IMR-90 (cell line): ENCODE results near the gene RAB3C. TPM values are rescaled to one million over a fixed set of nuclear protein-coding genes. Genes with fewer than 3 reads are reported as not detected.

ENCODE experiments used
- ATAC-seq: fragments of 200-7000 bp; cut with Tn5 transposase; 2 replicates; pipeline ENCODE4 v1.9.1; 2020; ENCODE audit warnings: low read depth, mild to moderate bottlenecking, moderate library complexity
- BruUV-seq: library from RNA; stranded (reverse); fragments of 400-500 nt; replicated peaks from 2 replicates; lab custom pipeline; 2021; lab: Mats Ljungman, UMichigan
- CTCF ChIA-PET: fragments of 300-600 bp; formaldehyde crosslinking; extraction: SDS; loops from one replicate; lab custom pipeline; 2021; ENCODE audit warnings: antibody characterized with exemption; lab: Yijun Ruan, JAX
- POLR2A ChIA-PET: fragments of 300-600 bp; sonication (Branson Sonifier 250); formaldehyde crosslinking; loops from one replicate; lab custom pipeline; 2022; ENCODE audit warnings: antibody characterized with exemption; ENCODE audit not compliant: unreplicated experiment; lab: Charles Lee
- DNase-seq: peaks from one replicate; pipeline ENCODE4 v3.0.0; 2013
- H2AFZ ChIP-seq: replicated peaks from 2 replicates; pipeline ENCODE3; 2013; ENCODE audit warnings: low read length, mild to moderate bottlenecking; ENCODE audit not compliant: poor library complexity
- H2AK5ac ChIP-seq: 2 replicates; pipeline ENCODE4 v1.6.1; 2013; ENCODE audit warnings: low read depth, low read length, inconsistent platforms
- H2AK9ac ChIP-seq: replicated peaks from 2 replicates; pipeline ENCODE3; 2013; ENCODE audit warnings: mild to moderate bottlenecking, low read depth, low read length, moderate library complexity; ENCODE audit not compliant: poor library complexity
- H2BK120ac ChIP-seq: 2 replicates; pipeline ENCODE4 v1.6.1; 2013; ENCODE audit warnings: low read depth, low read length, inconsistent platforms
- H2BK15ac ChIP-seq: 3 replicates; pipeline ENCODE4 v1.6.1; 2013; ENCODE audit warnings: low read depth, low read length, inconsistent platforms
- H2BK20ac ChIP-seq: 2 replicates; pipeline ENCODE4 v1.6.1; 2013; ENCODE audit warnings: low read depth, mild to moderate bottlenecking, inconsistent platforms, low read length, moderate library complexity
- H2BK5ac ChIP-seq: 2 replicates; pipeline ENCODE4 v1.6.1; 2013; ENCODE audit warnings: mild to moderate bottlenecking, low read depth, low read length, inconsistent platforms; ENCODE audit not compliant: poor library complexity, severe bottlenecking
- H3K14ac ChIP-seq: replicated peaks from 2 replicates; pipeline ENCODE4 v1.6.1; 2013; ENCODE audit warnings: low read depth, low read length, inconsistent platforms
- H3K18ac ChIP-seq: 2 replicates; pipeline ENCODE4 v1.6.1; 2013; ENCODE audit warnings: low read depth, low read length, control low read depth
- H3K23ac ChIP-seq: 2 replicates; pipeline ENCODE4 v1.6.1; 2013; ENCODE audit warnings: low read depth, low read length, inconsistent platforms
- H3K27ac ChIP-seq: 2 replicates; pipeline ENCODE4 v1.5.1; 2013; ENCODE audit warnings: mild to moderate bottlenecking, control low read depth, low read length; ENCODE audit not compliant: insufficient read depth
- H3K27me3 ChIP-seq: 2 replicates; pipeline ENCODE4 v1.6.1; 2013; ENCODE audit warnings: low read length; ENCODE audit not compliant: control insufficient read depth, insufficient read depth
- H3K36me3 ChIP-seq: 2 replicates; pipeline ENCODE4 v1.6.1; 2013; ENCODE audit warnings: low read length, mixed read lengths; ENCODE audit not compliant: control insufficient read depth, insufficient read depth
- H3K4ac ChIP-seq: 2 replicates; pipeline ENCODE4 v1.6.1; 2013; ENCODE audit warnings: low read depth, low read length, inconsistent platforms
- H3K4me1 ChIP-seq: 2 replicates; pipeline ENCODE4 v1.6.1; 2013; ENCODE audit warnings: low read length, mixed read lengths; ENCODE audit not compliant: control insufficient read depth, insufficient read depth
- H3K4me2 ChIP-seq: 2 replicates; pipeline ENCODE4 v1.6.1; 2013; ENCODE audit warnings: low read depth, mild to moderate bottlenecking, control low read depth, low read length, moderate library complexity
- H3K4me3 ChIP-seq: 2 replicates; pipeline ENCODE4 v1.5.1; 2013; ENCODE audit warnings: low read depth, mild to moderate bottlenecking, control low read depth, low read length, moderate library complexity; ENCODE audit not compliant: insufficient read depth
- H3K56ac ChIP-seq: 2 replicates; pipeline ENCODE4 v1.6.1; 2013; ENCODE audit warnings: low read length, inconsistent platforms; ENCODE audit not compliant: insufficient read depth; ENCODE audit errors: extremely low read depth
- H3K79me1 ChIP-seq, 2 experiments: 2 replicates each; pipeline ENCODE4 v1.6.1; 2013; ENCODE audit warnings: low read length in 2 of 2, inconsistent platforms in 1 of 2, low read depth in 1 of 2
- H3K9ac ChIP-seq: 2 replicates; pipeline ENCODE4 v1.6.1; 2013; ENCODE audit warnings: low read depth, low read length, control low read depth
- H3K9me1 ChIP-seq: 2 replicates; pipeline ENCODE4 v1.6.1; 2013; ENCODE audit warnings: low read length, inconsistent platforms; ENCODE audit not compliant: insufficient read depth
- H3K9me3 ChIP-seq: 2 replicates; pipeline ENCODE4 v1.6.1; 2013; ENCODE audit warnings: low read length; ENCODE audit not compliant: control insufficient read depth, insufficient read depth
- H4K20me1 ChIP-seq: 2 replicates; pipeline ENCODE4 v1.6.1; 2013; ENCODE audit warnings: low read length, inconsistent platforms; ENCODE audit not compliant: insufficient read depth
- H4K5ac ChIP-seq: 2 replicates; pipeline ENCODE4 v1.6.1; 2013; ENCODE audit warnings: mild to moderate bottlenecking, low read depth, low read length, control low read depth
- H4K8ac ChIP-seq, 2 experiments: 2 replicates each; pipeline ENCODE4 v1.6.1; 2013; ENCODE audit warnings: low read depth in 2 of 2, low read length in 2 of 2, control low read depth in 1 of 2, inconsistent platforms in 1 of 2
- H4K91ac ChIP-seq: 2 replicates; pipeline ENCODE4 v1.6.1; 2013; ENCODE audit warnings: low read depth, low read length, inconsistent platforms; ENCODE audit not compliant: insufficient read depth
- BHLHE40 ChIP-seq: fragments of 150-350 bp; IDR thresholded peaks from 2 replicates; pipeline ENCODE4 v1.6.1; 2016; ENCODE audit warnings: mild to moderate bottlenecking, low read depth, low read length
- NFE2L2 ChIP-seq: fragments of 150-350 bp; IDR thresholded peaks from 2 replicates; pipeline ENCODE4 v1.6.1; 2016; ENCODE audit warnings: low read depth, mild to moderate bottlenecking, low read length
- RCOR1 ChIP-seq: IDR thresholded peaks from 2 replicates; pipeline ENCODE4 v1.6.1; 2012; ENCODE audit warnings: mild to moderate bottlenecking, low read length, improper control_type of control experiment; ENCODE audit not compliant: insufficient replicate concordance
- RFX5 ChIP-seq: IDR thresholded peaks from 2 replicates; pipeline ENCODE4 v1.8.0; 2012; ENCODE audit warnings: low read depth, mild to moderate bottlenecking, low read length, moderate library complexity
- USF2 ChIP-seq: fragments of 150-350 bp; IDR thresholded peaks from 2 replicates; pipeline ENCODE4 v1.6.1; 2017; ENCODE audit warnings: mild to moderate bottlenecking, antibody characterized with exemption, low read length, low read depth
- WGBS, 2 experiments: methylation state at CpG; one replicate each; pipeline versions ENCODE4 v1.1.5 to v1.1.7; 2013; ENCODE audit warnings: missing lambda C conversion rate in 2 of 2; ENCODE audit not compliant: insufficient read length in 1 of 2; ENCODE audit errors: extremely low coverage in 2 of 2; 5-methylcytosine and 5-hydroxymethylcytosine counted together
- dilution Hi-C: fragments of 300-500 bp; cut with HindIII; formaldehyde crosslinking; loops from one replicate; pipeline ENCODE4 v1.14.3; 2018; ENCODE audit warnings: low sequenced_read_pairs; ENCODE audit not compliant: unreplicated experiment
- in situ Hi-C: fragments of 300-500 bp; cut with MboI; formaldehyde crosslinking; loops from 3 replicates; pipeline ENCODE4 v1.14.3; 2019; ENCODE audit warnings: low sequenced_read_pairs, inconsistent platforms, mixed read lengths
- intact Hi-C: fragments of 100-400 bp; cut with micrococcal nuclease; formaldehyde crosslinking; loops from 2 replicates; pipeline ENCODE4 v1.10.0; 2022
- polyA plus RNA-seq, 3 experiments: library from polyadenylated mRNA; depleted of rRNA; stranded (reverse); fragments of >200 nt; gene quantifications; 2 replicates each; pipeline ENCODE4 v1.2.3, GENCODE V29; 2012; ENCODE audit warnings: low replicate concordance in 1 of 3
- total RNA-seq: library from RNA; depleted of rRNA; stranded (reverse); fragments of >200 nt; gene quantifications from 2 replicates; pipeline ENCODE4 v1.2.3, GENCODE V29; 2012

RAB3C gene
- total and polyA plus RNA-seq, 2 of the 4 experiments (the other 2 are of a cell fraction): not detected

- ChIA-PET CTCF (no interaction called here), POLR2A (no interaction called here)
- Histone ChIP-seq H2BK5ac (no peak overlapping the region), H3K79me1 (no peaks in the 10 kb centered on the region), H3K14ac (no peak overlapping the region), H3K9me3 (no peaks in the 10 kb centered on the region), H4K20me1 (no peaks in the 10 kb centered on the region), H4K5ac (no peak overlapping the region), H3K4me1 (no peaks in the 10 kb centered on the region), H2BK20ac (no peak overlapping the region), H3K9me1 (no peaks in the 10 kb centered on the region), H2BK120ac (no peak overlapping the region), H3K36me3 (no peaks in the 10 kb centered on the region), H4K91ac (no peak overlapping the region), H3K18ac (no peak overlapping the region), H3K27me3 (no peaks in the 10 kb centered on the region), H2AK9ac (no peak overlapping the region), H2AFZ (no peak overlapping the region), H3K4ac (no peak overlapping the region), H3K4me2 (no peak overlapping the region), H3K27ac (no peak overlapping the region), H2BK15ac (no peak overlapping the region), H3K9ac (no peak overlapping the region), H3K56ac (no peak overlapping the region), H3K4me3 (no peak overlapping the region), H3K23ac (no peak overlapping the region), H4K8ac (no peak overlapping the region), H2AK5ac (no peak overlapping the region)
- ATAC-seq (no peak), DNase-seq (no peak)
- BruUV-seq: no TSS peak
- dilution Hi-C loops: no loop called here
- intact Hi-C loops: no loop called here
- no peak for TF ChIP-seq BHLHE40
- TF ChIP-seq RCOR1: no peak
- TF ChIP-seq RFX5: no peak
- TF ChIP-seq USF2: no peak
- no peak for TF ChIP-seq NFE2L2
- in situ Hi-C loops: no loop called here
- WGBS, 2 experiments: no CpG with 5 or more reads among the region's 4 CpGs
These were observed 163.4 kb downstream of the RAB3C start for GRCh38 chr5:58746321-58746720.
